Panc1 (cell line): ENCODE data around the gene STEAP2. TPM values are rescaled to one million over a fixed set of nuclear protein-coding genes. Genes with fewer than 3 reads are reported as not detected.
A peak's percentile ranks its signal among the peaks of the same experiment; 100 is the strongest.

Experiments
- ATAC-seq: fragments of 200-7000 bp; cut with Tn5 transposase; 2 replicates; pipeline ENCODE4 v1.9.1; 2020; ENCODE audit warnings: mild to moderate bottlenecking, moderate library complexity
- BruUV-seq: library from RNA; stranded (reverse); fragments of 400-500 nt; replicated peaks from 2 replicates; lab custom pipeline; 2021; lab: Mats Ljungman, UMichigan
- CTCF ChIA-PET: fragments of 300-600 bp; sonication (Branson Sonifier 250); formaldehyde crosslinking; loops from one replicate; lab custom pipeline; 2022; ENCODE audit warnings: antibody characterized with exemption; lab: Charles Lee
- POLR2A ChIA-PET: fragments of 300-600 bp; sonication (Branson Sonifier 250); formaldehyde crosslinking; loops from one replicate; lab custom pipeline; 2022; ENCODE audit warnings: antibody characterized with exemption; lab: Charles Lee
- DNase-seq: peaks from one replicate; pipeline ENCODE4 v3.0.0-alpha.2; 2010; ENCODE audit warnings: low read depth, low spot score
- H3K27ac ChIP-seq: 2 replicates; pipeline ENCODE4 v1.5.1; 2011; ENCODE audit warnings: mild to moderate bottlenecking, low read length, inconsistent platforms
- H3K27me3 ChIP-seq: fragments of 200-500 bp; sonication (Bioruptor generic); 2 replicates; pipeline ENCODE4 v1.6.0; 2014; ENCODE audit warnings: low read length, inconsistent platforms; ENCODE audit not compliant: control insufficient read depth, insufficient read depth
- H3K36me3 ChIP-seq: fragments of 200-500 bp; sonication (Bioruptor generic); 2 replicates; pipeline ENCODE4 v1.5.1; 2014; ENCODE audit warnings: inconsistent platforms, mild to moderate bottlenecking, low read length, moderate library complexity; ENCODE audit not compliant: control insufficient read depth, insufficient read depth
- H3K4me1 ChIP-seq: 2 replicates; pipeline ENCODE4 v1.5.1; 2011; ENCODE audit warnings: inconsistent platforms, mild to moderate bottlenecking, low read length, moderate library complexity; ENCODE audit not compliant: control insufficient read depth, insufficient read depth
- H3K4me3 ChIP-seq, 2 experiments: 2 replicates each; pipeline ENCODE4 v1.5.1; 2011 to 2012; ENCODE audit warnings: low read depth in 2 of 2, low read length in 2 of 2, mild to moderate bottlenecking in 2 of 2, inconsistent platforms in 1 of 2, moderate library complexity in 1 of 2
- H3K9me3 ChIP-seq: fragments of 200-500 bp; sonication (Bioruptor generic); 2 replicates; pipeline ENCODE4 v1.5.1; 2014; ENCODE audit warnings: low read depth, mild to moderate bottlenecking, inconsistent platforms, low read length, moderate library complexity; ENCODE audit not compliant: control insufficient read depth, insufficient read depth
- CTCF ChIP-seq: fragments of 450-650 bp; IDR thresholded peaks from 2 replicates; pipeline ENCODE4 v1.5.1; 2017; ENCODE audit warnings: mild to moderate bottlenecking
- POLR2AphosphoS5 ChIP-seq: IDR thresholded peaks from 2 replicates; pipeline ENCODE4 v1.6.1; 2012; ENCODE audit warnings: mild to moderate bottlenecking, low read depth, low read length, moderate library complexity
- REST ChIP-seq, 2 experiments: IDR thresholded peaks; 2 replicates each; pipeline ENCODE4 v1.6.1; 2011 to 2012; ENCODE audit warnings: low read depth in 2 of 2, control low read depth in 1 of 2, low read length in 1 of 2, mild to moderate bottlenecking in 1 of 2, moderate library complexity in 1 of 2; ENCODE audit not compliant: insufficient read depth in 1 of 2
- SIN3A ChIP-seq: IDR thresholded peaks from 2 replicates; pipeline ENCODE4 v1.6.1; 2012; ENCODE audit warnings: low read depth, mild to moderate bottlenecking, low read length, moderate library complexity, borderline replicate concordance; ENCODE audit not compliant: insufficient read depth
- TCF7L2 ChIP-seq: IDR thresholded peaks from 2 replicates; pipeline ENCODE4 v1.6.1; 2011; ENCODE audit warnings: mild to moderate bottlenecking, low read depth, low read length, inconsistent platforms
- in situ Hi-C: cut with HindIII; loops from 2 replicates; pipeline ENCODE4 v1.10.0; 2016; ENCODE audit warnings: low sequenced_read_pairs, low pct_unique_long_range_greater_than_20kb
- intact Hi-C: fragments of 100-400 bp; cut with micrococcal nuclease; formaldehyde crosslinking; loops from one replicate; pipeline ENCODE4 v1.10.0; 2022; ENCODE audit not compliant: unreplicated experiment
- total RNA-seq: library from RNA; stranded (reverse); gene quantifications from one replicate; pipeline ENCODE4 v1.2.1, GENCODE V29; 2021; ENCODE audit not compliant: unreplicated experiment

Gene STEAP2
- total RNA-seq, 1 experiment from 2014 or later: 4.1 TPM

GRCh38 chr7:90178679-90179278, 32.8 kb upstream of the STEAP2 start:
- TF ChIP-seq REST (IDR thresholded peaks at IDR 0.05; ENCODE audit: insufficient read depth in 1 of 2, low read depth in 2 of 2, low read length in 1 of 2) (no peak), TCF7L2 (no peak), SIN3A (no peak), CTCF (no peak), POLR2AphosphoS5 (no peak)
- Histone ChIP-seq H3K27me3 (no peaks in the 10 kb centered on the region), H3K27ac (no peak overlapping the region), H3K4me3 (no peak overlapping the region), H3K9me3 (peaks cover 7% of the 10 kb centered on the region; the same call in 1 of the 2 replicates), H3K4me1 (0 out of 2 replicates have a peak, but pooled peaks cover 4% of the 10 kb centered on the region), H3K36me3 (no peaks in the 10 kb centered on the region)
- ChIA-PET POLR2A (no interaction called here), CTCF (no interaction called here)
- in situ Hi-C loops: no loop called here
- ATAC-seq (peak; percentile 95), DNase-seq (peak; percentile 84)
- intact Hi-C loops: no loop called here
- no TSS peak for BruUV-seq

- BruUV-seq: no TSS peak
- ChIA-PET CTCF (no interaction called here), POLR2A (no interaction called here)
- DNase-seq: no peak
- no peak overlapping the region for H3K27ac ChIP-seq
- TF ChIP-seq SIN3A (no peak), TCF7L2 (peak; percentile 76)
- in situ Hi-C loops (no loop called here), intact Hi-C loops (no loop called here)
- ATAC-seq: no peak
- no peak overlapping the region for H3K4me3 ChIP-seq
- no peaks in the 10 kb centered on the region for H3K36me3 ChIP-seq
- no peaks in the 10 kb centered on the region for H3K27me3 ChIP-seq
- H3K4me1 ChIP-seq: 0 out of 2 replicates have a peak, but pooled peaks cover 4% of the 10 kb centered on the region
- peaks cover 7% of the 10 kb centered on the region; the same call in 1 of the 2 replicates for H3K9me3 ChIP-seq
Measured at GRCh38 chr7:90180011-90180585, 31.4 kb upstream of the STEAP2 start.

GRCh38 chr7:90180649-90181048, 30.9 kb upstream of the STEAP2 start:
- H3K27ac ChIP-seq: no peak overlapping the region
- ATAC-seq (no peak), DNase-seq (no peak)
- H3K4me1 ChIP-seq: 0 out of 2 replicates have a peak, but pooled peaks cover 4% of the 10 kb centered on the region
- no peak for TF ChIP-seq CTCF
- TF ChIP-seq REST (IDR thresholded peaks at IDR 0.05; ENCODE audit: insufficient read depth in 1 of 2, low read depth in 2 of 2, low read length in 1 of 2): no peak
- TF ChIP-seq SIN3A: no peak
- no peak for TF ChIP-seq POLR2AphosphoS5
- no peak; the same call in none of the 2 replicates for TF ChIP-seq TCF7L2
- BruUV-seq: no TSS peak
- in situ Hi-C loops: no loop called here
- CTCF ChIA-PET: no interaction called here
- POLR2A ChIA-PET: no interaction called here
- no peaks in the 10 kb centered on the region for H3K36me3 ChIP-seq
- intact Hi-C loops: no loop called here
- no peak overlapping the region for H3K4me3 ChIP-seq
- H3K9me3 ChIP-seq: peaks cover 7% of the 10 kb centered on the region; the same call in 1 of the 2 replicates
- H3K27me3 ChIP-seq: no peaks in the 10 kb centered on the region
